Measurements from ENCODE around the gene NARS2.

Gene NARS2

GRCh38 chr11:78583889-78584288, 9.2 kb upstream of the NARS2 start:
- Histone ChIP-seq H3K4me1 (ENCODE audit: control insufficient read depth in 1 of 2, insufficient read depth in 1 of 2, low read depth in 1 of 2, low read length in 1 of 2) (no peaks in the 10 kb centered on the region), H3K27me3 (no peaks in the 10 kb centered on the region), H3K4me3 (ENCODE audit: low read depth in 1 of 2, low read length in 1 of 2) (no peak overlapping the region), H3K27ac (no peak overlapping the region), H3K9me3 (no peaks in the 10 kb centered on the region), H3K36me3 (no peaks in the 10 kb centered on the region)
- no peak for TF ChIP-seq CTCF (IDR thresholded peaks at IDR 0.05)

GRCh38 chr11:78577495-78577894, 2.8 kb upstream of the NARS2 start:
- H3K9me3 ChIP-seq, result no peaks in the 10 kb centered on the region
- peaks cover 30 to 35% of the 10 kb centered on the region in 2 experiments for H3K4me1 ChIP-seq (ENCODE audit: control insufficient read depth in 1 of 2, insufficient read depth in 1 of 2, low read depth in 1 of 2, low read length in 1 of 2)
- H3K27me3 ChIP-seq, result peaks cover 5% of the 10 kb centered on the region
- H3K4me3 ChIP-seq (ENCODE audit: low read depth in 1 of 2, low read length in 1 of 2), result no peak overlapping the region
- no peaks in the 10 kb centered on the region for H3K36me3 ChIP-seq
- no peak for TF ChIP-seq CTCF (IDR thresholded peaks at IDR 0.05)
- H3K27ac ChIP-seq, result peak overlapping the region; percentile 46

- Histone ChIP-seq H3K4me3 (ENCODE audit: low read depth in 1 of 2, low read length in 1 of 2) (no peak overlapping the region), H3K27me3 (peaks cover 5% of the 10 kb centered on the region), H3K27ac (no peak overlapping the region), H3K36me3 (no peaks in the 10 kb centered on the region), H3K9me3 (no peaks in the 10 kb centered on the region), H3K4me1 (ENCODE audit: control insufficient read depth in 1 of 2, insufficient read depth in 1 of 2, low read depth in 1 of 2, low read length in 1 of 2) (peaks cover 36 to 40% of the 10 kb centered on the region in 2 experiments)
- no peak for TF ChIP-seq CTCF (IDR thresholded peaks at IDR 0.05)
Observed at GRCh38 chr11:78576549-78577097, 2.0 kb upstream of the NARS2 start.

GRCh38 chr11:78575478-78575877, 814 bp upstream of the NARS2 start:
- peak overlapping the region; percentile 84 to 95 for H3K4me3 ChIP-seq (ENCODE audit: low read depth in 1 of 2, low read length in 1 of 2)
- peaks cover 36 to 40% of the 10 kb centered on the region in 2 experiments for H3K4me1 ChIP-seq (ENCODE audit: control insufficient read depth in 1 of 2, insufficient read depth in 1 of 2, low read depth in 1 of 2, low read length in 1 of 2)
- no peaks in the 10 kb centered on the region for H3K36me3 ChIP-seq
- peak overlapping the region; percentile 76 for H3K27ac ChIP-seq
- peaks cover 5% of the 10 kb centered on the region for H3K27me3 ChIP-seq
- no peaks in the 10 kb centered on the region for H3K9me3 ChIP-seq
- no peak for TF ChIP-seq CTCF (IDR thresholded peaks at IDR 0.05)

- H3K4me1 ChIP-seq (ENCODE audit: control insufficient read depth in 1 of 2, insufficient read depth in 1 of 2, low read depth in 1 of 2, low read length in 1 of 2), result peaks cover 36 to 40% of the 10 kb centered on the region in 2 experiments
- H3K4me3 ChIP-seq (ENCODE audit: low read depth in 1 of 2, low read length in 1 of 2), result peak overlapping the region; percentile 84 to 95
- TF ChIP-seq CTCF (IDR thresholded peaks at IDR 0.05), result no peak
- H3K27ac ChIP-seq, result peak overlapping the region; percentile 76
- H3K27me3 ChIP-seq, result peaks cover 5% of the 10 kb centered on the region
- H3K36me3 ChIP-seq, result no peaks in the 10 kb centered on the region
- no peaks in the 10 kb centered on the region for H3K9me3 ChIP-seq
Observed at GRCh38 chr11:78573681-78574080, 983 bp downstream of the NARS2 start.
